HG03097 (cell line): ENCODE results near the gene CNTRL.

ENCODE experiments used
- ATAC-seq: cut with Tn5 transposase; IDR thresholded peaks from one replicate; pipeline ENCODE4 v1.9.1; 2021; ENCODE audit not compliant: unreplicated experiment, low FRiP score

The CNTRL gene

DNA sequence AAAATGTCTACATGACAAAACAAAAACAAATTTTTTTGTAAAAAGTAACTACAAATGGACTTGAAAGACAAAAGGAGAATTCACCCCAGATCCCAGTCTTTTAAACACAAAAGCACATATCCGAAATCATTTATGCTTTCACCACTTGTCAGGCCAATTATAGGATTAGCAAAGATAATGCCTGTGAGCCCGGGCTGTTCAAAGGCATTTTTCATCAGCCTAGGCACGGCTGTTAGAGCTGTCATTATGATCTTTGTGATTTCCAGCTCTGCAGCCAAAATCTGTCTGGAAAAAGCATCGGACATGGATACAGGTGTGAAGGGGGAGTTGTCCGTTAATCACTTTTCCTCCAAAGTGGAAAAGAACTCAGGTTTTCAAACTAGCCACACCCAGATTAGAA is 150.5 kb downstream of the CNTRL start:
- no peak for ATAC-seq

DNA sequence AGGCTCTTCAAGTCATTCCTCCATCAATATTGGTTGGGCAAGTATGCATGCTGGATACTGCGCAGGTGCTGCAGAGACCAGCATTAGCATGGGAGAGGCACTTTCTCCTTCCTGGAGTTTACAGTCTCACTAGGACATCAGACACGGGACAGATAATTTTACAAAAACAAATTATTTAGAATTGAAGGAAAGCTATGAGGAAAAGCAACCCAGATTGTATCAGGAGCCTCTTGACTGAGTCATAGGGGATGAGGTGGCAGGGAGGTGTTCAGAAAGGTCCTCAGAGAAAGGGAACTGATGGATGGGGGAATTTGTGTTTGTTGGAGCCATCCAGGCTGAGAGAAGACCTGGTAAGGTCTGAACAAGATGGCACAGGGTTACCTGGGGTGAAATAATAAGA is 151.4 kb downstream of the CNTRL start:
- no peak for ATAC-seq
